Esophagus (tissue), 2 donors: Measurements from ENCODE around the gene SLC16A4. TPM values are rescaled to one million over a fixed set of nuclear protein-coding genes. Genes with fewer than 3 reads are reported as not detected.
"Not testable (repeated sequence)": the region's sequence is repeated elsewhere in the genome, so short reads cannot be mapped to it uniquely, and the experiment has no call there.

Experiments used
- H3K27ac ChIP-seq, 2 donors: one replicate each; pipeline ENCODE4 v1.5.1; 2013; ENCODE audit warnings: low read depth in 2 of 2, mild to moderate bottlenecking in 2 of 2, inconsistent platforms in 1 of 2, low read length in 1 of 2, moderate library complexity in 1 of 2
- H3K27me3 ChIP-seq, 2 donors: one replicate each; pipeline ENCODE4 v1.6.1; 2013; ENCODE audit warnings: low read length in 2 of 2, control low read depth in 1 of 2, mild to moderate bottlenecking in 1 of 2; ENCODE audit not compliant: insufficient read depth in 2 of 2, control insufficient read depth in 1 of 2
- H3K36me3 ChIP-seq, 2 donors: one replicate each; pipeline ENCODE4 v1.6.1; 2013; ENCODE audit warnings: low read length in 1 of 2; ENCODE audit not compliant: control insufficient read depth in 2 of 2, insufficient read depth in 2 of 2
- H3K4me1 ChIP-seq, 2 donors: one replicate each; pipeline ENCODE4 v1.6.1; 2013; ENCODE audit warnings: low read length in 1 of 2; ENCODE audit not compliant: control insufficient read depth in 2 of 2, insufficient read depth in 2 of 2
- H3K4me3 ChIP-seq, 2 donors: one replicate each; pipeline ENCODE4 v1.5.1; 2013; ENCODE audit warnings: low read length in 2 of 2, mild to moderate bottlenecking in 2 of 2, low read depth in 1 of 2, moderate library complexity in 1 of 2
- H3K9me3 ChIP-seq, 2 donors: one replicate each; pipeline ENCODE4 v1.6.1; 2013; ENCODE audit warnings: mild to moderate bottlenecking in 2 of 2, low read depth in 1 of 2, low read length in 1 of 2, moderate library complexity in 1 of 2; ENCODE audit not compliant: control insufficient read depth in 2 of 2, insufficient read depth in 1 of 2
- WGBS, 2 donors: extraction: QIAGEN DNeasy Blood & Tissue Kit; methylation state at CpG; one replicate each; pipeline ENCODE4 v1.1.7; 2013; 5-methylcytosine and 5-hydroxymethylcytosine counted together
- polyA plus RNA-seq, 2 donors: library from polyadenylated mRNA; stranded (reverse); fragments of 200-250 nt; gene quantifications; one replicate each; pipeline ENCODE4 v1.2.3, GENCODE V29; 2013
- donor health status: healthy with polysubstance abuse.
- donor health status: Bipolar disorder and iron deficiency.

The SLC16A4 gene
- polyA plus RNA-seq, 2 donors: 0.47 to 0.58 TPM

- Histone ChIP-seq H3K27me3 (no peaks in the 10 kb centered on the region), H3K4me1 (peaks cover 0 to 3% of the 10 kb centered on the region in 2 donors), H3K9me3 (no peaks in the 10 kb centered on the region), H3K36me3 (no peaks in the 10 kb centered on the region), H3K4me3 (no peak overlapping the region), H3K27ac (no peak overlapping the region)
- 65 to 67% methylated on average over 4 of the region's 4 CpGs for WGBS, 2 donors
Measured at GRCh38 chr1:110428946-110429345, 38.1 kb upstream of the SLC16A4 start.

GRCh38 chr1:110426854-110427253 is 36.0 kb upstream of the SLC16A4 start:
- Histone ChIP-seq H3K4me1 (peaks cover 0 to 3% of the 10 kb centered on the region in 2 donors), H3K9me3 (no peaks in the 10 kb centered on the region), H3K27me3 (no peaks in the 10 kb centered on the region), H3K27ac (no peak overlapping the region), H3K4me3 (no peak overlapping the region), H3K36me3 (no peaks in the 10 kb centered on the region)
- WGBS, 2 donors: 51 to 57% methylated on average over 4 of the region's 4 CpGs

GRCh38 chr1:110425612-110426152 is 34.9 kb upstream of the SLC16A4 start:
- Histone ChIP-seq H3K9me3 (no peaks in the 10 kb centered on the region), H3K4me1 (peaks cover 0 to 3% of the 10 kb centered on the region in 2 donors), H3K27ac (no peak overlapping the region), H3K27me3 (no peaks in the 10 kb centered on the region), H3K4me3 (no peak overlapping the region), H3K36me3 (no peaks in the 10 kb centered on the region)
- 62 to 63% methylated on average over 9 of the region's 9 CpGs for WGBS, 2 donors

GRCh38 chr1:110424699-110425611 is 34.1 kb upstream of the SLC16A4 start:
- 69 to 72% methylated on average over 9 of the region's 9 CpGs for WGBS, 2 donors
- H3K27ac ChIP-seq: no peak overlapping the region
- peaks cover 0 to 3% of the 10 kb centered on the region in 2 donors for H3K4me1 ChIP-seq
- no peak overlapping the region for H3K4me3 ChIP-seq
- no peaks in the 10 kb centered on the region for H3K9me3 ChIP-seq
- no peaks in the 10 kb centered on the region for H3K27me3 ChIP-seq
- H3K36me3 ChIP-seq: no peaks in the 10 kb centered on the region

- 57 to 58% methylated on average over 2 of the region's 2 CpGs for WGBS, 2 donors
Measured at GRCh38 chr1:110420874-110421793, 30.3 kb upstream of the SLC16A4 start.

GRCh38 chr1:110420023-110420662 is 29.3 kb upstream of the SLC16A4 start:
- Histone ChIP-seq H3K27me3 (peaks cover 0 to 3% of the 10 kb centered on the region in 2 donors), H3K9me3 (no peaks in the 10 kb centered on the region), H3K4me1 (no peaks in the 10 kb centered on the region), H3K36me3 (no peaks in the 10 kb centered on the region), H3K4me3 (no peak overlapping the region), H3K27ac (no peak overlapping the region)
- 85 to 88% methylated on average over 10 of the region's 10 CpGs for WGBS, 2 donors

More at GRCh38 chr1:110420874-110421793, 30.3 kb upstream of the SLC16A4 start:
- H3K27ac ChIP-seq: no peak overlapping the region
- H3K9me3 ChIP-seq: no peaks in the 10 kb centered on the region
- H3K4me3 ChIP-seq: no peak overlapping the region
- peaks cover 0 to 3% of the 10 kb centered on the region in 2 donors for H3K27me3 ChIP-seq
- H3K4me1 ChIP-seq: peaks cover 0 to 3% of the 10 kb centered on the region in 2 donors
- no peaks in the 10 kb centered on the region for H3K36me3 ChIP-seq

- whole genome bisulfite sequencing, 2 donors: 90 to 91% methylated on average over 1 of the region's 1 CpG
- H3K27ac ChIP-seq: no peak overlapping the region
- no peaks in the 10 kb centered on the region for H3K36me3 ChIP-seq
- no peaks in the 10 kb centered on the region for H3K9me3 ChIP-seq
- H3K27me3 ChIP-seq: peaks cover 0 to 3% of the 10 kb centered on the region in 2 donors
- no peak overlapping the region for H3K4me3 ChIP-seq
- no peaks in the 10 kb centered on the region for H3K4me1 ChIP-seq
Measured at GRCh38 chr1:110418729-110419128, 27.9 kb upstream of the SLC16A4 start.

- H3K9me3 ChIP-seq: not testable (repeated sequence)
Measured at GRCh38 chr1:110413045-110413444, 22.2 kb upstream of the SLC16A4 start.

GRCh38 chr1:110412576-110412975 is 21.8 kb upstream of the SLC16A4 start:
- Histone ChIP-seq H3K4me3 (no peak overlapping the region), H3K27ac (no peak overlapping the region), H3K4me1 (no peaks in the 10 kb centered on the region), H3K36me3 (no peaks in the 10 kb centered on the region), H3K27me3 (no peaks in the 10 kb centered on the region), H3K9me3 (no peaks in the 10 kb centered on the region)
- 19 to 26% methylated on average over 4 of the region's 4 CpGs for WGBS, 2 donors

More at GRCh38 chr1:110413045-110413444, 22.2 kb upstream of the SLC16A4 start:
- not testable (repeated sequence) for H3K36me3 ChIP-seq, H3K4me1 ChIP-seq, H3K4me3 ChIP-seq, H3K27me3 ChIP-seq, H3K27ac ChIP-seq
- 82 to 85% methylated on average over 1 of the region's 1 CpG for WGBS, 2 donors
